ENCODE data around the gene NPTX1. TPM values are rescaled to one million over a fixed set of nuclear protein-coding genes. Genes with fewer than 3 reads are reported as not detected.

Gene NPTX1
- total and polyA plus RNA-seq, 9 of the 15 experiments (the other 6 are each of a cell fraction or from before 2014, with no cell fraction given), result 0.04 TPM; not detected in 8

DNA sequence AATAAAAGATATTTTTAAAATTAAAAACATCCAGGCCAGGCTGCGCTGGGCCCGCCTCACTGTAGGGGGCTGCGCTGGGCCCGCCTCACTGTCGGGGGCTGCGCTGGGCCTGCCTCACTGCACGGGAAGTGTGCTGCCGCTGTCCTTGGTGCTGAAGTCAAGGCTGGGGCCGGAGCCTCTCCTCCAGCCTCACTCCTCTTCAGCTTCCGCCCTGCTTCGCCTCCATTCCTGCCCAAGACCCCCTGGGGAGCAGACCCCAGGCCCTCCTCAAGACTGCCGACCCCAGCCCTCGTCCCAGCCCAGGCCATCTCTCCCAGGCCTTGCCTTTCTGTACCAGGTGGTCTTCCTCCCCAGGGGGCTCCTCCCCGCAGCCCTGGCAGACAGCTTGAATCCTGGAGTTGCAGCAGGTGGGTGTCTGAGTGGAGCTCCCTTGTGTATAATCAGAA lies 35.3 kb downstream of the NPTX1 start (continued):
- TF ChIP-seq ZNF398 (CRISPR knock-in tag; IDR thresholded peaks at IDR 0.05) (no peak), MIER1 (IDR thresholded peaks at IDR 0.05; ENCODE audit: low read depth) (peak; percentile 96), HCFC1 (IDR thresholded peaks at IDR 0.05; ENCODE audit: low read depth, low read length) (no peak), CEBPB (tag; IDR thresholded peaks at IDR 0.05) (no peak), ZFPM2 (CRISPR knock-in tag; IDR thresholded peaks at IDR 0.05) (no peak), FOXM1 (IDR thresholded peaks at IDR 0.05; ENCODE audit: low read depth) (no peak), FOXM1 (CRISPR knock-in tag; IDR thresholded peaks at IDR 0.05; ENCODE audit: low read depth) (no peak), TCF7 (IDR thresholded peaks at IDR 0.05; ENCODE audit: borderline replicate concordance) (no peak), MEF2A (IDR thresholded peaks at IDR 0.05; ENCODE audit: control insufficient read depth, low read depth, low read length) (no peak), BMI1 (IDR thresholded peaks at IDR 0.05; ENCODE audit: low read length) (no peak), ETV1 (tag; conservative IDR thresholded peaks at IDR 0.05; ENCODE audit: low read depth) (no peak), FOSL1 (tag; conservative IDR thresholded peaks at IDR 0.05) (no peak), ZEB2 (IDR thresholded peaks at IDR 0.05) (no peak), RNF2 (IDR thresholded peaks at IDR 0.05) (no peak), TAF9B (IDR thresholded peaks at IDR 0.05; ENCODE audit: partially characterized antibody) (no peak)
- TF ChIP-seq, protein P1, sequence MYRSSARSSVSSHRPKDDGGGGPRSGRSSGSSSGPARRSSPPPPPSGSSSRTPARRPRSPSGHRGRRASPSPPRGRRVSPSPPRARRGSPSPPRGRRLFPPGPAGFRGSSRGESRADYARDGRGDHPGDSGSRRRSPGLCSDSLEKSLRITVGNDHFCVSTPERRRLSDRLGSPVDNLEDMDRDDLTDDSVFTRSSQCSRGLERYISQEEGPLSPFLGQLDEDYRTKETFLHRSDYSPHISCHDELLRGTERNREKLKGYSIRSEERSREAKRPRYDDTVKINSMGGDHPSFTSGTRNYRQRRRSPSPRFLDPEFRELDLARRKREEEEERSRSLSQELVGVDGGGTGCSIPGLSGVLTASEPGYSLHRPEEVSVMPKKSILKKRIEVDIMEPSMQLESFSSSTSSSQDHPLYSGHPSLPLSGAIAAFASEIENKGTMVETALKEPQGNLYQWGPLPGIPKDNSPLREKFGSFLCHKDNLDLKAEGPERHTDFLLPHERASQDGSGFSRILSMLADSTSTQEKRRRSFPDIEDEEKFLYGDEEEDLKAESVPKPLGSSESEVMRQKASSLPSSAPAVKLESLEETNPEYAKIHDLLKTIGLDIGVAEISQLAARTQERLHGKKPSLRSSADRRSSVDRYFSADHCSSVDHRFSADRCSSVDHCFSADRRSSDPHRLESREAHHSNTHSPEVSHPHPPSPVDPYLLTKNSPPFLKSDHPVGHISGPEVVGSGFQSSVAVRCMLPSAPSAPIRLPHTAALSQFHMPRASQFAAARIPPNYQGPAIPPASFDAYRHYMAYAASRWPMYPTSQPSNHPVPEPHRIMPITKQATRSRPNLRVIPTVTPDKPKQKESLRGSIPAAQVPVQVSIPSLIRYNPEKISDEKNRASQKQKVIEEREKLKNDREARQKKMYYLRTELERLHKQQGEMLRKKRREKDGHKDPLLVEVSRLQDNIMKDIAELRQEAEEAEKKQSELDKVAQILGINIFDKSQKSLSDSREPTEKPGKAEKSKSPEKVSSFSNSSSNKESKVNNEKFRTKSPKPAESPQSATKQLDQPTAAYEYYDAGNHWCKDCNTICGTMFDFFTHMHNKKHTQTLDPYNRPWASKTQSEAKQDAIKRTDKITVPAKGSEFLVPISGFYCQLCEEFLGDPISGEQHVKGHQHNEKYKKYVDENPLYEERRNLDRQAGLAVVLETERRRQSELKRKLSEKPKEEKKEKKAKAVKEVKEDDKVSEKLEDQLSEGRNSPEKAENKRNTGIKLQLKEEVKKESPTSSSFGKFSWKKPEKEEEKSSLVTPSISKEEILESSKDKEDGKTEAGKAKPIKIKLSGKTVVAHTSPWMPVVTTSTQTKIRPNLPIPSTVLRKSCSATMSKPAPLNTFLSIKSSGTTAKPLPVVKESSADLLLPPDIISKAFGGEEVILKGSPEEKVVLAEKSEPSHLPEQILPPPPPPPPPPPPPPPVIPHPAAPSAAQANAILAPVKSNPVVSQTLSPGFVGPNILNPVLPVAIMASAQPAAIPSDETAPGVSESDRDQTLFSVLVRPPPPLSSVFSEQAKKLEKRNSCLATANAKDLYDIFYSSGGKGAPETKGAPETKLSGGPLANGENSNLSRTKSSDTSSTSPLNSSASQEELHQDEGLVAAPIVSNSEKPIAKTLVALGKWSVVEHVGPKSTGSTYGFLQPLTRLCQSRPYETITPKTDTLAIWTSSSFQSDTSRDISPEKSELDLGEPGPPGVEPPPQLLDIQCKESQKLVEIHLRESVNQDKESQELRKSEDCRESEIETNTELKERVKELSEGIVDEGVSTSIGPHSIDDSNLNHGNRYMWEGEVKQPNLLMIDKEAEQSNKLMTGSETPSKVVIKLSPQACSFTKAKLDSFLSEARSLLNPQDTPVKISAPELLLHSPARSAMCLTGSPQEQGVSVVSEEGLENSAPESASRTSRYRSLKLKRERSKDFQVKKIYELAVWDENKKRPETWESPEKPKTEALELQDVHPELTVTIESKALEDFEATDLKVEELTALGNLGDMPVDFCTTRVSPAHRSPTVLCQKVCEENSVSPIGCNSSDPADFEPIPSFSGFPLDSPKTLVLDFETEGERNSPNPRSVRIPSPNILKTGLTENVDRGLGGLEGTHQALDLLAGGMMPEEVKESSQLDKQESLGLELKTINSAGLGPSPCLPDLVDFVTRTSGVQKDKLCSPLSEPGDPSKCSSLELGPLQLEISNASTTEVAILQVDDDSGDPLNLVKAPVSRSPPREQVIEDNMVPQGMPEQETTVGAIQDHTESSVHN (IDR thresholded peaks at IDR 0.05; ENCODE audit: borderline replicate concordance in 1 of 2, low read depth in 1 of 2), result no peak
- TF ChIP-seq, protein P2, sequence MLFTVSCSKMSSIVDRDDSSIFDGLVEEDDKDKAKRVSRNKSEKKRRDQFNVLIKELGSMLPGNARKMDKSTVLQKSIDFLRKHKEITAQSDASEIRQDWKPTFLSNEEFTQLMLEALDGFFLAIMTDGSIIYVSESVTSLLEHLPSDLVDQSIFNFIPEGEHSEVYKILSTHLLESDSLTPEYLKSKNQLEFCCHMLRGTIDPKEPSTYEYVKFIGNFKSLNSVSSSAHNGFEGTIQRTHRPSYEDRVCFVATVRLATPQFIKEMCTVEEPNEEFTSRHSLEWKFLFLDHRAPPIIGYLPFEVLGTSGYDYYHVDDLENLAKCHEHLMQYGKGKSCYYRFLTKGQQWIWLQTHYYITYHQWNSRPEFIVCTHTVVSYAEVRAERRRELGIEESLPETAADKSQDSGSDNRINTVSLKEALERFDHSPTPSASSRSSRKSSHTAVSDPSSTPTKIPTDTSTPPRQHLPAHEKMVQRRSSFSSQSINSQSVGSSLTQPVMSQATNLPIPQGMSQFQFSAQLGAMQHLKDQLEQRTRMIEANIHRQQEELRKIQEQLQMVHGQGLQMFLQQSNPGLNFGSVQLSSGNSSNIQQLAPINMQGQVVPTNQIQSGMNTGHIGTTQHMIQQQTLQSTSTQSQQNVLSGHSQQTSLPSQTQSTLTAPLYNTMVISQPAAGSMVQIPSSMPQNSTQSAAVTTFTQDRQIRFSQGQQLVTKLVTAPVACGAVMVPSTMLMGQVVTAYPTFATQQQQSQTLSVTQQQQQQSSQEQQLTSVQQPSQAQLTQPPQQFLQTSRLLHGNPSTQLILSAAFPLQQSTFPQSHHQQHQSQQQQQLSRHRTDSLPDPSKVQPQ (CRISPR knock-in tag; IDR thresholded peaks at IDR 0.05; ENCODE audit: borderline replicate concordance), result no peak
